DND-41 (cell line): ENCODE measurements around the gene SNX13.

Source experiments
- ATAC-seq: fragments of 200-7000 bp; cut with Tn5 transposase; 3 replicates; pipeline ENCODE4 v1.9.1; 2021; ENCODE audit warnings: low read depth; ENCODE audit not compliant: insufficient read depth
- DNase-seq: peaks from one replicate; pipeline ENCODE4 v3.0.0-alpha.2; 2020
- H2AFZ ChIP-seq: 2 replicates; pipeline ENCODE4 v1.6.0; 2012; ENCODE audit warnings: low read depth, low read length
- H3K27ac ChIP-seq: 2 replicates; pipeline ENCODE4 v1.5.1; 2012; ENCODE audit warnings: low read length, inconsistent platforms
- H3K27me3 ChIP-seq: fragments of 200-600 bp; sonication (generic); 2 replicates; pipeline ENCODE4 v1.6.0; 2012; ENCODE audit warnings: low read length, mild to moderate bottlenecking, inconsistent platforms; ENCODE audit not compliant: insufficient read depth, poor library complexity
- H3K36me3 ChIP-seq: 2 replicates; pipeline ENCODE4 v1.5.1; 2012; ENCODE audit warnings: low read length, inconsistent platforms; ENCODE audit not compliant: insufficient read depth
- H3K4me1 ChIP-seq: 2 replicates; pipeline ENCODE4 v1.5.1; 2012; ENCODE audit warnings: mild to moderate bottlenecking, low read length; ENCODE audit not compliant: insufficient read depth
- H3K4me2 ChIP-seq: 2 replicates; pipeline ENCODE4 v1.6.0; 2012; ENCODE audit warnings: mild to moderate bottlenecking, moderate library complexity, low read length, inconsistent platforms; ENCODE audit not compliant: insufficient read depth
- H3K4me3 ChIP-seq, 2 experiments: fragments of 200-600 bp in 1 of 2; shearing (Covaris generic) in 1 of 2; 2 replicates each; pipeline ENCODE4 v1.5.1; 2012 to 2016; ENCODE audit warnings: inconsistent platforms in 2 of 2, low read length in 2 of 2, mild to moderate bottlenecking in 2 of 2, low read depth in 1 of 2, moderate library complexity in 1 of 2
- H3K79me2 ChIP-seq: 2 replicates; pipeline ENCODE4 v1.6.0; 2012; ENCODE audit warnings: low read length, inconsistent platforms; ENCODE audit not compliant: insufficient read depth
- H3K9ac ChIP-seq: 2 replicates; pipeline ENCODE4 v1.6.0; 2012; ENCODE audit warnings: low read depth, mild to moderate bottlenecking, inconsistent platforms, low read length, moderate library complexity
- H3K9me3 ChIP-seq: 2 replicates; pipeline ENCODE4 v1.5.1; 2012; ENCODE audit warnings: low read length, moderate library complexity, mild to moderate bottlenecking, inconsistent platforms; ENCODE audit not compliant: insufficient read depth, severe bottlenecking
- H4K20me1 ChIP-seq: 2 replicates; pipeline ENCODE4 v1.6.0; 2012; ENCODE audit warnings: low read length; ENCODE audit not compliant: insufficient read depth
- CTCF ChIP-seq: IDR thresholded peaks from 2 replicates; pipeline ENCODE4 v1.5.1; 2012; ENCODE audit warnings: borderline replicate concordance, low read length, moderate library complexity, mild to moderate bottlenecking; ENCODE audit not compliant: poor library complexity, severe bottlenecking; ENCODE audit errors: extremely low read depth
- EZH2 ChIP-seq: IDR thresholded peaks from 3 replicates; pipeline ENCODE4 v1.6.1; 2012; ENCODE audit warnings: borderline replicate concordance, low read depth, mild to moderate bottlenecking, moderate library complexity, low read length, inconsistent platforms; ENCODE audit not compliant: severe bottlenecking

SNX13 gene

GRCh38 chr7:17988141-17988540 lies 47.8 kb upstream of the SNX13 start:
- no peaks in the 10 kb centered on the region for H3K4me1 ChIP-seq
- H3K79me2 ChIP-seq, result no peaks in the 10 kb centered on the region
- no peaks in the 10 kb centered on the region for H4K20me1 ChIP-seq
- H3K9ac ChIP-seq, result no peak overlapping the region
- no peaks in the 10 kb centered on the region for H3K36me3 ChIP-seq
- no peak overlapping the region for H3K4me3 ChIP-seq
- TF ChIP-seq CTCF, result no peak
- TF ChIP-seq EZH2, result no peak
- no peak overlapping the region for H3K4me2 ChIP-seq
- H3K9me3 ChIP-seq, result no peaks in the 10 kb centered on the region
- H3K27ac ChIP-seq, result no peak overlapping the region
- no peak for DNase-seq
- no peaks in the 10 kb centered on the region for H3K27me3 ChIP-seq
- ATAC-seq, result no peak
- no peak overlapping the region for H2AFZ ChIP-seq

- no peak for DNase-seq
- Histone ChIP-seq H3K4me1 (no peaks in the 10 kb centered on the region), H3K27ac (no peak overlapping the region), H3K4me2 (no peak overlapping the region), H3K9me3 (no peaks in the 10 kb centered on the region), H3K79me2 (no peaks in the 10 kb centered on the region), H4K20me1 (no peaks in the 10 kb centered on the region), H3K9ac (no peak overlapping the region), H3K36me3 (no peaks in the 10 kb centered on the region), H3K4me3 (no peak overlapping the region), H3K27me3 (no peaks in the 10 kb centered on the region), H2AFZ (no peak overlapping the region)
- ATAC-seq, result no peak
- TF ChIP-seq EZH2, result no peak
- TF ChIP-seq CTCF, result no peak
These were observed 46.6 kb upstream of the SNX13 start for GRCh38 chr7:17986851-17987250.

- Histone ChIP-seq H3K9ac (no peak overlapping the region), H3K9me3 (no peaks in the 10 kb centered on the region), H3K27ac (no peak overlapping the region), H3K4me3 (no peak overlapping the region), H2AFZ (no peak overlapping the region), H3K4me1 (no peaks in the 10 kb centered on the region), H3K36me3 (no peaks in the 10 kb centered on the region), H3K79me2 (no peaks in the 10 kb centered on the region), H3K4me2 (no peak overlapping the region), H3K27me3 (no peaks in the 10 kb centered on the region), H4K20me1 (no peaks in the 10 kb centered on the region)
- TF ChIP-seq CTCF (no peak), EZH2 (no peak)
- ATAC-seq (no peak), DNase-seq (no peak)
These were observed 45.4 kb upstream of the SNX13 start for GRCh38 chr7:17985473-17986239.
